NCI-H146 (cell line): ENCODE measurements around the gene ATP4A.

Experiments
- DNase-seq: peaks from one replicate; lab custom pipeline; 2025; lab: John Stamatoyannopoulos, UW

Gene ATP4A

DNA sequence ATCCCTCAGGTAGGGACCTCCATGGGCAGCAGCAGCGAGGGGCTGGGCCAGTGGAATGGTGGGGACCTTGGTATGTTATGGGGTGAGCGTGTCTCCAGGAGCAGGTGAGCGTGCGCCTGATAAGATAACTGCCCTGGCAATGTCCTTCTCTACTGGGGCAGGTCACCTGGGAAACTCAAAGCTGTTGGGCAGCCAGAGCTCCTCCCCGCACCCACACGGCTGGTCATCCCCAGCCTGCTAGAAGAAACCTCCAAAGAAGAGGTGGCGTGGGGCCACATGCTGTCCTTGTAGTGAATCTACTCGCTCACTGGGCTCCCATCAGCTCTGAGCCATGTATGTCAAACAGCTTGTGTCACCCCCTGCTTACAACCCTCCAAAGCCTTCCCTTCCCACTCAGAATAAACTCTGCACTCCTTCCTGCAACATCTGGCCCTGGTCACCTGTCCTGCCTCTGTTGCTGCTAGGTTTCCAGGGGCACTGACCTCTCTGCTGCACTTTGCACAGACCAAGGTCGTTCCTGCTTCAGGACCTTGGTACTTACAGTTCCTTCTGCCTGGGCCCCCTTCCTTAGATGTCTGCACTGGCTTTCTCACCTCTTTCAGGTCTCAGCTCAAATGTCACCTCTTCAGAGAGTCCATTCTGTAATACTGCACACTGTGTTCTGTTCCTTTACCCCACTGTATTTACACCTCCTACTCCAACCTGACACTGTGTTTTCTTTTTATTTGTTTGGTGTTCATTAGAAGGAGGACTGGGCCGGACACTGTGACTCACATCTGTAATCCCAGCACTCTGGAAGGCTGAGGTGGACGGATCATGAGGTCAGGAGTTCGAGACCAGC is 1.8 kb upstream of the ATP4A start:
- DNase-seq: no peak

GRCh38 chr19:35562776-35563175 is 682 bp downstream of the ATP4A start:
- DNase-seq: no peak

- DNase-seq: no peak
Measured at GRCh38 chr19:35562336-35562735, 1.1 kb downstream of the ATP4A start.

DNA sequence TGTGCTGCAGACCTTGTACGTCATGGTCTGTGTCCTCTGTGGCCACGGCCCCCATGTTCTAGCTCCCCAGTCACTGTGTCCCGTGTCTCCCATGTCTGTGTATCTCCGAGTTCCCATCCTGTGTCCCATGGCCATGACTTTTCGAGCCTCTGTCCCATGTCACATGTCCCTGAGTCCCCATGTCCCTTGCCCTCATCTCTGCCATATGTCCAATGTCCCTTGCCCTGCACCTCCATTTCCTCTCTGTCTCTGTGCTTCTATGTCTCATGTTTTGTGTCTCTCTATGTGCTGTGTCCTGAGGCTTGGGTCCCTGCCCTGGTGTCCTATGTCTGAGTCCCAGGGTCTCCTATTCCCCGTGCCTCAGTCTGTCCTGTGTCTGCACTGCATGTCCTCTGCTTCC is 2.0 kb downstream of the ATP4A start:
- DNase-seq: no peak

GRCh38 chr19:35560677-35561076 is 2.8 kb downstream of the ATP4A start:
- DNase-seq: no peak

- DNase-seq: no peak
Measured at GRCh38 chr19:35560271-35560670, 3.2 kb downstream of the ATP4A start.

GRCh38 chr19:35559781-35560180 is 3.7 kb downstream of the ATP4A start:
- no peak for DNase-seq

- DNase-seq: peak; percentile 50
Measured at GRCh38 chr19:35559281-35559659, 4.2 kb downstream of the ATP4A start.

GRCh38 chr19:35558400-35559280 is 4.8 kb downstream of the ATP4A start:
- DNase-seq: no peak

DNA sequence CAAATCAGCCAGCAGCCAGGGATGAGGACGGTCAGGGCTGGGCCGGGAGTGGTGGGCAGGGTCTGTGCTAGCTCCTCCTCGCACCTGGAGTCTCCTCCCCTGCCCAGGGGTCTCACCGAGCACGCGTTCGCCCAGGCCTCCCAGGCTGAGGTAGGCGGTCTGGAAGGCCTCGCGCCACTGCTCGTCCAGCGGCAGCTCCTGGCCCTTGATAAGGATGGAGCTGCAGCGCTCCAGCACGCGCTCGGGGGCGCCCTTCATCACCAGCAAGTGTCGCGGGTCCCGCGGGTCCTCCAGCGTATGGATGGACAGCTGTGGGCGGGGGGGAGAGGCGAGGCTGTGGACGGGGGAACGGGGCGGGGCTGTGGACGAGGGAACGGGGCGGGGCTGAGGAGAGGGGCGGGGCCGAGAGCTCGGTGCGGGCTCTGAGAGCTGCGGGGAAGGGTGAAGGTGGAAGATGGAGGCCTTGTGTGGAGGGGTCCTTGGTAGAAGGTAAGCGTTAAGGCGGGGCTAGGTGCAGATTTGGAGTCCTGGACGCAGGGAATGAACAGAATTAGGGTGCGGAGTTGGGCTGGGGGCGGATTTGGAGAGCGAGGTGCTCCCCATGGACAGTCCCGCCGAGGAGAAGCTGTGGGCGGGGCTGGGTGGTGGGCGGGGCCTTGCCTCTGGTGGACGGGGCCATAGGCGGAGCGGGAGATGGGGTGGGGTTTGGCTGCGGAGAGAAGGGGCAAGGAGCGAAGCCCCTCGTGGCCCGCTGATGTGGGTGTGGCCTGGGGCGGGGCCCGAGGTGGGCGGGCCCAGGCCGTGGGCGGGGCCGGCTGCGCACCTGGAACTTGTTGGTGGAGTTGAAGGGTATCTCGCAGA is 5.7 kb downstream of the ATP4A start:
- peak; percentile 82 for DNase-seq

DNA sequence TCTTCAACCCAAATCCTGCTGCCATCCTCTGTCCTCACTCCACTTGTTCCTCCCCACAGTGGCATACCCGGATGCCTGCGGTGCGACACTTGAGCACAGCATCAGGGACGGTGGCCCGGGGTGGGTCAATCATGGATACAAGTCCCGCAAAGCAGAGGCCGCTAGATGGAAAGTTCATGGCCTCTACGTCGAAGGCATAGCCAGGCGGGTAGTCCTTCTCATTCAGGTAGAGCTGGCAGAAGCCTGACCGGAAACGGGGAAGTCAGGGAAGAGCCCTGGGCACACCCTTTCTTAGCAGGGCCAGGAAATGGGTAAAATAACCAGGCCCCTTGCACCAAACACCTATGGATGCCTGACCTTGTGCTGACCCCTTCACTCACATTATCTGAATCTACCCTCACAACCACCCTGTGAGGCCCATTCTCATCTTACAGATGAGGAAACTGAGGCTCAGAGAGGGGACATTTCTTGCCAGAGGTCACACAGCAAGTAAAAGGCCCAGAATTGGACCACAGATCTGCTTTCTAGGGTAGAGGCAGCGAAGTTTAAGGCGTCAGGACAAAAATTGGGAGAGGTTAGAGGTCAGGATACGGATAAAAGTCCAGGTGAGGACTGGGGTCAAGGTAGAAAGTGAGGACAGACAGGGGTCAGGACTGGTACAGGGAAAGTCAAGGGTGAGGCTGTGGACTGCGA is 6.5 kb downstream of the ATP4A start:
- no peak for DNase-seq

DNA sequence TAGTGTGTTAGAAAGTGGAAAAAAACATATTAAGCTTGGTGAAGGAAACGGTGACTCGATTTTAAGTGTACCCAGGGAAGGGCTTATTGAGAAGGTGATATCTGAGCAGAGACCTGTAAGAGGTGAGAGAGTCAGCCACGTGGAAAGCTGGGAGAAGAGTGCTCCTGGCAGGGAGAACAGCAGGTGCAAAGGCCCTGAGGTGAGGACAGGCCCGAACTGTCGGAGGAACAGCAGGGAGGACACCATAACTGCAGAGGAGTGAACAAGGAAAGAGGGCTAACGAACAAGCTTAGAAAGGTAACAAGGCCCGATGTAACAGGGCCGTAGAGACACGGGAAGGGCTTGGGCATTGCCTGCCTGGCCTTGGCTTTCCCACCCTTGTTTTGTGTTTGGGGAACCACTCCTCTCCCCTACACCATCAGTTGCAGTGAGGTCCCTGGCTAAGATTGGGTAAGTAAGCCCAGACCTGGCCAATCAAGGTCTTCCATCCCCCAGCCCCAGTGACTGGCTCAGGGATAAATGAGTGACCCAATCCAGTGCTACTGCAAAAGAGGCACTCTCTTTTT is 7.3 kb downstream of the ATP4A start:
- DNase-seq: no peak

GRCh38 chr19:35555301-35556005 is 8.0 kb downstream of the ATP4A start:
- DNase-seq: peak; percentile 74

GRCh38 chr19:35554076-35554475 is 9.4 kb downstream of the ATP4A start:
- no peak for DNase-seq

DNA sequence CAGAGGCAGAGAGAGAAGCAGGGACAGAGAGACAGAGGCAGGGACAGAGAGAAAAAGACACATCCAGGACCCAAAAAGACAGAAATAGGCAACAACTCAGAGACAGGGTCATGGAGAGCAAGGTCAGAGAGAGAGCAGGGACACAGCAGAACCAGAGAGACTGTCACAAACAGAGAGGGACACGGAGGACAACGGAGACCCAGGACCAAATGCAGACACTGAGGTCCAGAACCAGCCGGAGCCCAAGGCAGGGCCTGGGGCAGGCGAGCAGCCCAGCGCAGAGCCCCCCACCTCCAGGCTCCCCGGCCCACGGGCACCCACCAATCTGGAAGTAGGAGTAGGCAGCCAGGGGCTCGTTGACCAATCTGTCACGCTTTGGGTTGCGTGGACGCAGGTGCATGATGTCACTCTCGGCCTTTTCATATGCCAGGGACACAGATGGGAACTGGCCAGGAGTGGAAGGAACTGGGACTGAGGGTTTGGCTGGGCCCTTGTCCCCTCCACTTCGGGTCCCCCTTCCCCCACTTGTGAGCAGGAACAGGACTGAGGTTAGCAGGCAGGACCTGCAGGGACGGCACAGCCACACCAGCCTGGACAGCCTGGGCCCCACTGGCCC is 10.0 kb downstream of the ATP4A start:
- DNase-seq: no peak

- no peak for DNase-seq
Measured at GRCh38 chr19:35552534-35553384, 10.7 kb downstream of the ATP4A start.

DNA sequence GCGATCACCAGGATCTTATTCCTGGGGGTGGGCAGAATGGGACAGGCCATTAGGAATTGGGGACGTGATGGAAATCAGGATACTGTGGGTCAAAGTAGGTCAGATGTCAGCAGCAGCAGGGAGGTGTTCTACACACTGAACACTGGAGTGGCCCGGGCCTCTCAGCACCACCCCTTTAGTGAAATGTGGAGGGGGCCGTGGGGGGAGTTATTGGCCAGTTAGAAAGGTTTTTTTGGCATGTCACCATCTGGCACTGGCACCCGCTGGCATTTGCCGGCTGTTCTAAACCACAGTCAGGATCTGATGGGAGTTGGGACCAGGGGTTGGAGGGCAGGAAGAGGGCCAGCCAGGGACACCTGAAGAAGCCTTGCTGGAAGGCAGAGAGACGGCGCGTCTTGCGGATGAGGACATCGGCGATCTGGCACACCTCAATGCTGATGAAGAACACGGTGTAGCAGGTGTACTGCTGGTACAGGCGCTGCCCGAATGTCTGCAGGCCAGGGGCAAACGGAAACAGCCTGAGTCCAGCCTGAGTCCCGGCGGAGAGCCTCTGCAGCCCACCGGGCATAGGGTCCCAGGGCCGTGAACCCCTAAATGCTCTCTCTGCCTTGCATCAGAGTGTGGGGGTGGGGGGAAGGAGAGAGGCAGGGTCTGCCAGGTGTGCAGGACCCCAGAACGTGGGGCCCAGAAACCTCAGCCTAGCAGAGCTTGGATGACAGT is 12.2 kb downstream of the ATP4A start:
- no peak for DNase-seq

DNA sequence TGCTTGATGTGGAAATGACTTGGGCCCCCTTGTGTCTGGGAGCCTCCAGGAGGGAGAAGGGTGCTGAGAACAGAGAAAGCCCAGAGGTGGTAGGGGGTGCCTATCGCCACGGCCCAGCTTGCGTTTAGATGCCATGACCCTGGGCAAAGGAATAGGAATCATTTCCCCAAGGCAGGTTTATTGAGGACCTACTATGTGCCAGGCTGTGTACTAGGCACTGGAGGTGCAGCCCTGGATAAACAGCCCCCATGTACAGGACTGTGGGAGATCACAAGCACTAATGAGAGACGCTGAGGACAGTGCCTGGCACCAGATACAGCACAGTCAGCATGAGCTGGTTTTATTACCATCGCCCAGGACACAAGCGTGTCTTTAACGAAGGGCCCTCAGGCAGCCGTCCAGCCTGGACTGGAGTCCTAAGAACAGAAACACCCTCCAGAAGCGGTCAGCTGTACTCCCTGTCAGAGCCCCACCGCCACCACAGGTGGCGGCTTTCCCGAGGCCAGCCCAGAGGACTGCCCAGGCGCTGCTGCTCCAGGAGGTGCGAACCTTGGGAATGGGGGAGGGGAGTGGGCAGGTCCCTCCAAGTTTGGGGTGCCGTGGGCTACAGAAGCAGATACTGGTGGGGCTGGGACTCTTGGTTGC is 13.5 kb downstream of the ATP4A start:
- no peak for DNase-seq
